ENCODE results near the gene HRH1.
"Not testable (repeated sequence)": the region's sequence is repeated elsewhere in the genome, so short reads cannot be mapped to it uniquely, and the experiment has no call there.

HRH1 gene

GRCh38 chr3:11154036-11154952, at the start of gene HRH1:
Gene HRH1, plus strand, starts transcription at chr3:11154493. Its CDS starts 104,545 bp downstream, at chr3:11259038.
- H3K9me3 ChIP-seq (ENCODE audit: control insufficient read depth in 2 of 2, low read length in 2 of 2): no peaks in the 10 kb centered on the region
- H3K27me3 ChIP-seq (ENCODE audit: control insufficient read depth in 1 of 2, insufficient read depth in 2 of 2, low read length in 2 of 2): peaks cover 12 to 18% of the 10 kb centered on the region in 2 donors
- H3K4me1 ChIP-seq (ENCODE audit: control insufficient read depth, insufficient read depth, low read length): peaks cover 19% of the 10 kb centered on the region
- peak within 1 kb of the TSS in 1 of 2 donors; percentile 62 for H3K9ac ChIP-seq (ENCODE audit: low read length in 2 of 2)
- H3K27ac ChIP-seq (ENCODE audit: low read length): no peak within 1 kb of the TSS
- peak within 1 kb of the TSS; percentile 76 to 83 for H3K4me3 ChIP-seq (ENCODE audit: low read length in 2 of 2)
- H3K36me3 ChIP-seq (ENCODE audit: control insufficient read depth in 2 of 2, insufficient read depth in 2 of 2, low read length in 2 of 2): no peaks in the 10 kb centered on the region

- not testable (repeated sequence) for H3K36me3 ChIP-seq (ENCODE audit: control insufficient read depth in 2 of 2, insufficient read depth in 2 of 2, low read length in 2 of 2); H3K9me3 ChIP-seq (ENCODE audit: control insufficient read depth in 2 of 2, low read length in 2 of 2); H3K27me3 ChIP-seq (ENCODE audit: control insufficient read depth in 1 of 2, insufficient read depth in 2 of 2, low read length in 2 of 2); H3K9ac ChIP-seq (ENCODE audit: low read length in 2 of 2); H3K4me1 ChIP-seq (ENCODE audit: control insufficient read depth, insufficient read depth, low read length); H3K4me3 ChIP-seq (ENCODE audit: low read length in 2 of 2); H3K27ac ChIP-seq (ENCODE audit: low read length)
Measured at GRCh38 chr3:11113316-11113715, 41.0 kb upstream of the HRH1 start.

GRCh38 chr3:11115548-11115947, 38.7 kb upstream of the HRH1 start:
- peaks cover 0 to 2% of the 10 kb centered on the region in 2 donors for H3K27me3 ChIP-seq (ENCODE audit: control insufficient read depth in 1 of 2, insufficient read depth in 2 of 2, low read length in 2 of 2)

GRCh38 chr3:11116336-11117059, 37.8 kb upstream of the HRH1 start:
- Histone ChIP-seq H3K27me3 (ENCODE audit: control insufficient read depth in 1 of 2, insufficient read depth in 2 of 2, low read length in 2 of 2) (peaks cover 0 to 2% of the 10 kb centered on the region in 2 donors), H3K36me3 (ENCODE audit: control insufficient read depth in 2 of 2, insufficient read depth in 2 of 2, low read length in 2 of 2) (no peaks in the 10 kb centered on the region), H3K9me3 (ENCODE audit: control insufficient read depth in 2 of 2, low read length in 2 of 2) (no peaks in the 10 kb centered on the region), H3K27ac (ENCODE audit: low read length) (no peak overlapping the region), H3K4me1 (ENCODE audit: control insufficient read depth, insufficient read depth, low read length) (no peaks in the 10 kb centered on the region), H3K9ac (ENCODE audit: low read length in 2 of 2) (no peak overlapping the region), H3K4me3 (ENCODE audit: low read length in 2 of 2) (no peak overlapping the region)

More at GRCh38 chr3:11115548-11115947, 38.7 kb upstream of the HRH1 start:
- no peak overlapping the region for H3K9ac ChIP-seq (ENCODE audit: low read length in 2 of 2)
- H3K27ac ChIP-seq (ENCODE audit: low read length): no peak overlapping the region
- H3K4me1 ChIP-seq (ENCODE audit: control insufficient read depth, insufficient read depth, low read length): no peaks in the 10 kb centered on the region
- H3K36me3 ChIP-seq (ENCODE audit: control insufficient read depth in 2 of 2, insufficient read depth in 2 of 2, low read length in 2 of 2): no peaks in the 10 kb centered on the region
- no peaks in the 10 kb centered on the region for H3K9me3 ChIP-seq (ENCODE audit: control insufficient read depth in 2 of 2, low read length in 2 of 2)
- no peak overlapping the region for H3K4me3 ChIP-seq (ENCODE audit: low read length in 2 of 2)

- H3K4me1 ChIP-seq (ENCODE audit: control insufficient read depth, insufficient read depth, low read length): no peaks in the 10 kb centered on the region
- no peak overlapping the region for H3K9ac ChIP-seq (ENCODE audit: low read length in 2 of 2)
- peaks cover 0 to 2% of the 10 kb centered on the region in 2 donors for H3K27me3 ChIP-seq (ENCODE audit: control insufficient read depth in 1 of 2, insufficient read depth in 2 of 2, low read length in 2 of 2)
- H3K4me3 ChIP-seq (ENCODE audit: low read length in 2 of 2): no peak overlapping the region
- no peaks in the 10 kb centered on the region for H3K9me3 ChIP-seq (ENCODE audit: control insufficient read depth in 2 of 2, low read length in 2 of 2)
- no peaks in the 10 kb centered on the region for H3K36me3 ChIP-seq (ENCODE audit: control insufficient read depth in 2 of 2, insufficient read depth in 2 of 2, low read length in 2 of 2)
- no peak overlapping the region for H3K27ac ChIP-seq (ENCODE audit: low read length)
Measured at GRCh38 chr3:11117591-11117990, 36.7 kb upstream of the HRH1 start.

GRCh38 chr3:11118181-11118682, 36.1 kb upstream of the HRH1 start:
- H3K4me1 ChIP-seq (ENCODE audit: control insufficient read depth, insufficient read depth, low read length): no peaks in the 10 kb centered on the region
- H3K36me3 ChIP-seq (ENCODE audit: control insufficient read depth in 2 of 2, insufficient read depth in 2 of 2, low read length in 2 of 2): no peaks in the 10 kb centered on the region
- H3K27me3 ChIP-seq (ENCODE audit: control insufficient read depth in 1 of 2, insufficient read depth in 2 of 2, low read length in 2 of 2): peaks cover 0 to 2% of the 10 kb centered on the region in 2 donors
- H3K4me3 ChIP-seq (ENCODE audit: low read length in 2 of 2): no peak overlapping the region
- no peak overlapping the region for H3K9ac ChIP-seq (ENCODE audit: low read length in 2 of 2)
- H3K27ac ChIP-seq (ENCODE audit: low read length): no peak overlapping the region
- H3K9me3 ChIP-seq (ENCODE audit: control insufficient read depth in 2 of 2, low read length in 2 of 2): peaks cover 0 to 2% of the 10 kb centered on the region in 2 donors

- Histone ChIP-seq H3K4me1 (ENCODE audit: control insufficient read depth, insufficient read depth, low read length) (no peaks in the 10 kb centered on the region), H3K4me3 (ENCODE audit: low read length in 2 of 2) (no peak overlapping the region), H3K9ac (ENCODE audit: low read length in 2 of 2) (no peak overlapping the region), H3K27me3 (ENCODE audit: control insufficient read depth in 1 of 2, insufficient read depth in 2 of 2, low read length in 2 of 2) (peaks cover 0 to 2% of the 10 kb centered on the region in 2 donors), H3K9me3 (ENCODE audit: control insufficient read depth in 2 of 2, low read length in 2 of 2) (peaks cover 0 to 4% of the 10 kb centered on the region in 2 donors), H3K27ac (ENCODE audit: low read length) (no peak overlapping the region), H3K36me3 (ENCODE audit: control insufficient read depth in 2 of 2, insufficient read depth in 2 of 2, low read length in 2 of 2) (no peaks in the 10 kb centered on the region)
Measured at GRCh38 chr3:11120091-11120805, 34.0 kb upstream of the HRH1 start.

GRCh38 chr3:11126653-11127052, 27.6 kb upstream of the HRH1 start:
- no peak overlapping the region for H3K27ac ChIP-seq (ENCODE audit: low read length)
- no peaks in the 10 kb centered on the region for H3K36me3 ChIP-seq (ENCODE audit: control insufficient read depth in 2 of 2, insufficient read depth in 2 of 2, low read length in 2 of 2)
- no peak overlapping the region for H3K4me3 ChIP-seq (ENCODE audit: low read length in 2 of 2)
- no peak overlapping the region for H3K9ac ChIP-seq (ENCODE audit: low read length in 2 of 2)
- peaks cover 0 to 4% of the 10 kb centered on the region in 2 donors for H3K9me3 ChIP-seq (ENCODE audit: control insufficient read depth in 2 of 2, low read length in 2 of 2)
- H3K4me1 ChIP-seq (ENCODE audit: control insufficient read depth, insufficient read depth, low read length): no peaks in the 10 kb centered on the region
- no peaks in the 10 kb centered on the region for H3K27me3 ChIP-seq (ENCODE audit: control insufficient read depth in 1 of 2, insufficient read depth in 2 of 2, low read length in 2 of 2)

GRCh38 chr3:11128682-11129632, 25.3 kb upstream of the HRH1 start:
- Histone ChIP-seq H3K4me3 (ENCODE audit: low read length in 2 of 2) (no peak overlapping the region), H3K27me3 (ENCODE audit: control insufficient read depth in 1 of 2, insufficient read depth in 2 of 2, low read length in 2 of 2) (no peaks in the 10 kb centered on the region), H3K36me3 (ENCODE audit: control insufficient read depth in 2 of 2, insufficient read depth in 2 of 2, low read length in 2 of 2) (no peaks in the 10 kb centered on the region), H3K27ac (ENCODE audit: low read length) (no peak overlapping the region), H3K4me1 (ENCODE audit: control insufficient read depth, insufficient read depth, low read length) (no peaks in the 10 kb centered on the region), H3K9ac (ENCODE audit: low read length in 2 of 2) (no peak overlapping the region), H3K9me3 (ENCODE audit: control insufficient read depth in 2 of 2, low read length in 2 of 2) (no peaks in the 10 kb centered on the region)

Data from stomach smooth muscle (tissue), 2 donors.